ENCODE data around the gene TECPR1. TPM values are rescaled to one million over a fixed set of nuclear protein-coding genes. Genes with fewer than 3 reads are reported as not detected.

TECPR1 gene
- total RNA-seq, 1 donor from 2014 or later, result 39.9 TPM

DNA sequence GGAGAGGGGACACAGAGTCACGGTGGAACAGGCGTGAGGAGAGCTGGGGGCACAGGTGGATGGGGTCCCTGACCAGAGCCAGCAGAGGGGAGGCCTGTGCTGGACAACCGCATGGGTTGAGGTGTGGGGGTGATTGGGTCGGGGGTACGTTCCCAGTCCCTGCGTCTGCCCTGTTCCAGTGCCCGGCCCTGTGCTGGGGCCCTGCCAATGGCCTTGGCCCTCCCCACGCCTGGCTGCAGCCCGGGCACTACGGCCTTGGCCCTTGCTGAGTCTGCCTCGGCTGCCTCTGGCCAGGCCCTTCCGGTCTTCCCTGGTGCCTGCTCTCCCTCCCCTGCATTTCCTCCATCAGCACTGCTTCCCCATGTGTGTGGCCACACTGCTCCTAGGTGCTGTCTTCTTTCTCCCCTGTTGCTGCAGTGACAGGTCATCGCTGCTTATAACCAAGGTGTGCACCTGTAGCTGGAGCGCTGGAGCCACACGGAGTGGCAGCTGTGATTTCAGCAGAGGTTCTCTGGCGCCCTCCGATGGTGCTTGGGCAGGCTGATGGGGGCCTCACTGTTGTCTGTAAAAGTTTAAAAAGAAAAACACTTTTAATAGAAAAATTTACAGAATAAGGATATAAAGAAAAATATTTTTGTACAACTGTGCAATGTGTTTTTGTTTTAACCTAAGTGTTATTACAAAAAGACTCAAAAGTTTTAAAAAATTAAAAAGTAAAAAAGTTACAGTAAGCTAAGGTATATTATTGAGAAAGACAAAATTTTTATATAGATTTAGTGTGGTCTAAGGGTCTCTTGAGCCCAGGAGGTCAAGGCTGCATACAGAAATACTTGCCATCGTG, 86.0 kb downstream of the TECPR1 start:
- no peak overlapping the region for H3K27ac Mint-ChIP-seq
- peaks cover 13% of the 10 kb centered on the region for H3K4me1 Mint-ChIP-seq (ENCODE audit: unreplicated experiment)
- no peaks in the 10 kb centered on the region for H3K9me3 Mint-ChIP-seq
- no peak for DNase-seq (ENCODE audit: extremely low spot score, unreplicated experiment)
- H3K36me3 Mint-ChIP-seq, result no peaks in the 10 kb centered on the region
- peak; percentile 75 for TF ChIP-seq CTCF (conservative IDR thresholded peaks at IDR 0.05)
- H3K4me3 Mint-ChIP-seq, result no peak overlapping the region
- H3K27me3 Mint-ChIP-seq, result no peaks in the 10 kb centered on the region

Other genes with a start within 250 kb of the TECPR1 start
- gene LMTK2, start 145.4 kb downstream of the TECPR1 start, total RNA-seq (ENCODE audit: low replicate concordance), result 20.6 and 21.9 TPM in 2 replicates
- 0.46 and 0.57 TPM in 2 replicates for gene BHLHA15, start 40.8 kb downstream of the TECPR1 start, total RNA-seq (ENCODE audit: low replicate concordance)
- gene BRI3, start 29.5 kb upstream of the TECPR1 start, total RNA-seq (ENCODE audit: low replicate concordance), result 151 and 190 TPM in 2 replicates
- gene BAIAP2L1, start 148.9 kb upstream of the TECPR1 start, total RNA-seq (ENCODE audit: low replicate concordance), result 28.0 and 43.7 TPM in 2 replicates

All from type B pancreatic cell (in vitro differentiated cells).